RCC 7860 (cell line): ENCODE measurements around the gene PTPRN2.

Experiments
- DNase-seq: peaks from one replicate; pipeline ENCODE4 v3.0.0-alpha.2; 2015; ENCODE audit warnings: low spot score
- FAIRE-seq: peaks from 2 replicates; lab custom pipeline; 2012; peaks lifted over from hg19 to GRCh38; lab: Jason Lieb, UNC

The PTPRN2 gene

DNA sequence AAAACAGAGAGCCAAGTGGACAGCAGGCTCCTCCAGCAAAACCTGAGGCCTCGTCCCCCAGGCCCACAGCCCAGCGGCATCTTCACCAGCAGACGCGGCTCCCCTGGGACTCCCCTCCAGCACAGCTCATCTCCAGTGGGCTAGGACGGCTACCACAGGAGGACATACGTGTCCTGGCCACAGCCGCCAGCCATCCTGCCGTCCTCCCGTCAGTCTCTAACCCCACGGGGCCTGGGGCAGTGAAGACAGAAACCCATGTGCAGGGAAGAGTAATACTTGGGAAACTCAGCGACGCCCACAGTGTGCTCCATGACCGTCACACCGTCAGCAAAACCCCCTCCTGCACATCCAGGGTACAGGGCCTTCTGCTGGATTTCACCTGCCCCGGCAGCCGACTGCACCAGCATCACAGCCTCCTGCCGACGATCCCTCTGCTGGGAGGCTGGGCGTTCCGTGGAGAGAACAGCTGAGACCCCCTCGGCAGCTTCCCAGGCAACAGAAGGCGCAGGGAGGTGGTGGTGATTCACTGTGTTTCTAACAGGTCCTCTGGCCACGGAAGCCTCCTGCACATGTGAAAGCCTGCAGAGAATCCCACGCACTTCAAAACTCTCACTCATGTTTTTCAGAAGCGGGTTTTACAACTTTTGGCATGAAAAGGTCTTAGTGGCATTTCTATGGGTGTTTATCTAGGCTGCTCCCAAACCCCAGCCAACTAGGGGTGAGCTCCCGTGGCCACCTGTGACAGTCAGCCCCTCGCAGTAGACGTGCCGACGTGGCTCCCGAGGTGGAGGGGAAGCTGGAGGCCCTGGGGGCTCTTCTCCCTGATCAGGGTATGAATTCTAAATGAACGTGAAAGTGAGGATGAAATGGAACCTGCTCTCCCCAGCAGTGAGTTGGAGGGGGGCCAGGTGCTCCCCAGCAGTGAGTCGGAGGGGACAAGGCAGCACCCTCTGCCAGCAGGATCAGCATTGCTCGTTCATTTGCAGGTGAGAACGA is 513.5 kb downstream of the PTPRN2 start:
- DNase-seq (no peak), FAIRE-seq (no peak)

GRCh38 chr7:158072991-158073730 is 514.5 kb downstream of the PTPRN2 start:
- no peak for FAIRE-seq
- no peak for DNase-seq

GRCh38 chr7:158070222-158070920 is 517.3 kb downstream of the PTPRN2 start:
- FAIRE-seq, result no peak
- no peak for DNase-seq

DNA sequence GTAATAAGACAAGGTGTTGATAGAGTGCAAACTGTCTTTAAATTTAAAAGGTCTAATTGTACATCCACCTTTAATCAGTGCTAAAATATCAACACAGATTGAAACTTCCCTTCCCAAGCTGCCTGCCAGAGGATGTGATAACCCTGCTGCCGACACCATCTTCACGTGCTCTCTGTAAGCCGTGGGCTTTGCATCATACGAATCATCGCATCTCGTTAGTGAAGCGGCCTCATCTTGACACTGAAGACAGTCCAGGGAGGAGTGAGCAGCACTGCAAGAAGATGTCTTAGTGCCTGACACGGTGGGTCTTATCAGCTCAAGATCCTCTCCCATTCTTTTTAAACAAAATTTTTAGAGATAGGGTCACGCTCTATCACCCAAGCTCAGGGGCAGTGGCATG is 518.8 kb downstream of the PTPRN2 start:
- FAIRE-seq, result no peak
- no peak for DNase-seq

DNA sequence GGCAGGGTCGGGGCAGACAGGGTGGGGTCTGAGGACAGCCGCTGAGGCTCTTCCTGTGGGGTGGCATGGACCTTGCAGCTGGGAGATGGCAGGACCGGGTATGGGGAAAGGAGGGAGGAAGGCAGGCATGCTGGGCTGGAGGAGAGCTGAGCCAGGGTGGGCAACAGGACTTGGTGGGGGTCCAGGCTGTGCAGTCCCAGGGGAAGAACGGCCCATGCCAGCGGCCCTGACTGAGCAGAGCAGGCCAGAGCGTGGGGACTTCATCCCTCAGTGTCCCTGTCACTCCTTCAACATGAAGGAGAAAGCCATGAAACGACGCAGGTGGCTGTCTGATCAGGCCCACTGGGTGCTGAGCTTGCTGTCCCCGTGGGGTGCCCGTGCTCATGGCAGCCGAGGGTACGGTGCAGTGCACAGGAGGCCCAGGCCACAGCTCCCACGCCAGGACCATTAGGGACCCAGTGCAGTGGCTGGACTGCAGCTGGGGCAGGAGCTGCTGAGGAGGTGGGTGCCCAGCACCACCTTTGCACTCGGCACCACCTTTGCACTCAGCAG is 519.6 kb downstream of the PTPRN2 start:
- no peak for FAIRE-seq
- DNase-seq, result no peak

- no peak for DNase-seq
- FAIRE-seq, result no peak
Observed at GRCh38 chr7:158067219-158067930, 520.2 kb downstream of the PTPRN2 start.

DNA sequence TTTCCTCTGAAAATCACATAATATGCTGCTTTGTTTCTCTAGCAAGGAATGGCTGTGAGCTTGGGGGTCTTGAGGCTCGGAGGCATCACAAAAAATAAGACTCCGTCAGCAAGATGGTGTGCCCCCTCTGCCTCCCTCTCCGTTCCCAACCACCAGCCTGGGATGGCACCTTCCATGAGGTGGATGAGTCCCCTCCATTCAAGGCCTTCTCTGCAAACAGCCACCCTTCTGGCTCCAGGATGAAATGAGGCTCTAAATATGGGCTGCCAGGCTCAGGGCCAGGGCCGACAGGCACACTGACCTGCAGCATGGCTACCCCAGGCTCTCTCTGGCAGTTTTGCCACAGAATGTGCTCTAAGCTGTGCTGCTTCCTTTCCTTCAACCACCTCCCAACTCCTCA is 521.5 kb downstream of the PTPRN2 start:
- no peak for FAIRE-seq

DNA sequence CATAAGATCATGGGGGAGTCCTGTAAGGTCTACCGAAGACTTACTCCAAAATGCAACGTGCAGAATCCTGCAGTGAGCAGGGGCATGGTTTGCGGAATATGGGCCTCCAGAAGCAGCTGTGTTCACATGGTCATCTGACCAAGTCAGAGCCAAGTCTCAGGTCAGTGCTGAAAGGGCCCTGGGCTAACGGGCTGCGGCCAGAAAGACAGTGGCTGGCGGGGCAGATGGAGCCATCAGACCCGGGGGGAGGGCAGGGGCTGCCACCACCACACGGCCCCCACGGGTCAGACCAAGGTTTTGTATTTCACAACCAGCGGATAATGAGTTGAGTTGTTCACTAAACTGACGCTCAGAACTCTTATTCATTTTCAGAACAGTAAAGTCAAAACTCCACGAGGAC is 522.3 kb downstream of the PTPRN2 start:
- FAIRE-seq, result no peak
- DNase-seq, result no peak

More for the DNA sequence above, 521.5 kb downstream of the PTPRN2 start:
- no peak for DNase-seq

DNA sequence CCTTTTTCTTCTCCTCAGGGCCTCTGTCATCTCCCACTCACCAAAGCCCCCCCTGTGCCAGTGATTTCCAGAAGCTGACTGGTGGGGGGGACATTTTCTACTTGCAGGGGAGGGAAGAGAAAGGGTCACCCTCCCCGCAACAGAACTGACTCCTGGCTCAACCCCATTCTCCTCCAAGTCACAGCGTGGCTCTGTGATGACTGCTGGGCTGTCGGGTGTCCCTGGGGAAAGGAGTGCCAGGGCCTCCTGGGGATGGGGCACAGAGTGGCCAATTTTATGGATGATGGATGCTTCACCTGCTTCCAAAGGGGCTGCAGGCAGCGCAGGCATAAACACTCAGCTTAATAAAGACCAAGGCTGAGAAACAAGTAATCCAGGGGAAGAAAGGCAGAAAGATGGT is 523.0 kb downstream of the PTPRN2 start:
- DNase-seq, result no peak
- no peak for FAIRE-seq

DNA sequence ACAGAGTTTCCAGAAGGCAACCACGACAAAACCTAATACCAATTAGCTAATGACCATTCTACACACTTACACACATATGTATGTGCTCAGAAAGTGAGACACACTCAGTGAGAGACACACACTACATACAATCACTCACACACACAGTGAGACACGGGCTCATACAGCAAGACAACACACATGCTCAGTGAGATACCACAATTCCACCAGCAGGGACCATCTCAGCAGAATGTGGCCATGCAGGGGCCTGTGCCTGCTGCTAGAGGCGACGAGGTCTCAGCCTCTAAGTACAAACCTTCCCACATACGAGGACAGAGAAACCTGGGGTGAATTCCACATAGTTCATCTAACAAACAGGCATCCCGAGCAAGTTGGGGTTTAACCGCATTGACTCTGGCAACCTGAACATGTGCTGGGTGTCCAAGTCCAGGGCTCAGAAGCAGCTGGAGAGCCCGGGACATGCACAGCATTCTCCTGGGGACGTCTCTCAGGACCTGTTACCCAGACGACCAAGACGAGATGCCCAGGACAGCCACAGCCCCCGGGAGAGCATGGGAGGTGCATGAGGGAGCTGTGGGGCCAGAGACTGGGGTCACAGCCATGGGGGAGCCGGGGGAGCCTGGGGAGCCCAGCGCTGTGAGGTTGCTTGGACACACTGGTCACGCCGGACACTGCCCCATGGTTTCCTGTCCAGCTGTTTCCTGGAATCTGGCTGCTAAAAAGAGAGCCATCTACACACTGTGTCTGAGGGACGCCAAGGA is 523.6 kb downstream of the PTPRN2 start:
- FAIRE-seq (no peak), DNase-seq (no peak)

DNA sequence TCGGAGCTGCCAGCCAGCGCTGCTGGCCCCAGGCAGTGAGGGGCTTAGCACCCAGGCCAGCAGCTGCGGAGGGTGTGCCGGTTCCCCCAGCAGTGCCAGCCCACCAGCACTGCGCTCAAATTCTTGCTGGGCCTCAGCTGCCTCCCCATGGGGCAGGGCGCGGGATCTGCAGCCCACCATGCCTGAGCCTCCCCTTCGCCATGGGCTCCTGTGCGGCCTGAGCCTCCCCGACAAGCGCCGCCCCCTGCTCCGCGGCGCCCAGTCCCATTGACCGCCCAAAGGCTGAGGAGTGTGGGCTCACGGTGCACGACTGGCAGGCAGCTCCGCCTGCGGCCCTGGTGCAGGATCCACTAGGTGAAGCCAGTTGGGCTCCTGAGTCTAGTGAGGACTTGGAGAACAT is 525.0 kb downstream of the PTPRN2 start:
- DNase-seq (no peak), FAIRE-seq (no peak)

DNA sequence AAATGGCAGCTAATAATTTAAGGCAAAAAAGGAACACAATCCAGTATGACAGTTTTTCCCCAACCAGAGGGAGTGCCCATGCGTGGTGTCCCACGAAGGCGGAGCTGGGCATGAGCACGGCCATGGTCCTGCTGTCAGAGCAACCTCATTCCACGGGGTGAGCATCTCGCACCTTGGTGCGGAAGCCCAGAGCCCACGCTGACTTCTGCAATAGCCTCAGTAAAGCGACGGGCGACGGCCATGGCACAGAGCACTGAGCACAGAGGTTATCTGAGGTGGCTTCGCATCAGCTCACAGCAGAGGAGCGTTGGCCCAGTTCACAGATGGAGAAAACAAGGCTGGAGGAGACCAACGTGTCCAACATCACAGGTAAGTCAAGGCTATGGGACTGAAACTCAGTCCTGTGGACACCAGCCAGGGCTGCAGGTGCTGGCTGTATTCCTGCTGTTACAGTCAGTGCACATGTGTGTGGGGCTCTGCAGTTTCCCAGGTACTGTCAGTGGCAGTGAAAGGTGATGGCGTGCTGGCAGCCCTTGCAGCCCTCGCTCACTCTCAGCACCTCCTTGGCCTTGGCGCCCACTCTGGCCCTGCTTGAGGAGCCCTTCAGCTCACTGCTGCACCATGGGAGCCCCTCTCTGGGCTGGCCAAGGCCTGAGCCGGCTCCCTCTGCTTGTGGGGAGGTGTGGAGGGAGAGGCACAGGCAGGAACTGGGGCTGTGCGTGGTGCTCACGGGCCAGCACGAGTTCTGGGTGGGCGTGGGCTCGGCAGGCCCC is 525.6 kb downstream of the PTPRN2 start:
- FAIRE-seq (no peak), DNase-seq (no peak)

GRCh38 chr7:158061026-158061630 is 526.5 kb downstream of the PTPRN2 start:
- DNase-seq (no peak), FAIRE-seq (no peak)

DNA sequence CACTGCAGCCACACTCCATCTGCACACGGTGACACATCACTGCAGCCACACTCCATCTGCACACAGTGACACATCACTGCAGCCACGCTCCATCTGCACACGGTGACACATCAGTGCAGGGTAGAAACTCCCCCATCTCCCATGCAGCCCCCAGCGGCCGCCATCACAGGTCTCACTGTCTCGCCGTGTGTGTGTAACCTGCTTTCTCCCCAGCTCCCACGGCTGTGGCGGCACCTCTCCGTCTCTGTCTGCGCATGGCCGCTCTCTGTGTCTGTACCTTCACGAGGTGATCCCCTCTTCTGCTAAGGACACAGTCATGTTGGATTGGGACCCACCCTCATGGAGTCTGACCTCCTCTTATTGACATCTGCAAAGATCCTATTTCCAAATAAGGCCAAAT is 527.4 kb downstream of the PTPRN2 start:
- DNase-seq, result no peak

DNA sequence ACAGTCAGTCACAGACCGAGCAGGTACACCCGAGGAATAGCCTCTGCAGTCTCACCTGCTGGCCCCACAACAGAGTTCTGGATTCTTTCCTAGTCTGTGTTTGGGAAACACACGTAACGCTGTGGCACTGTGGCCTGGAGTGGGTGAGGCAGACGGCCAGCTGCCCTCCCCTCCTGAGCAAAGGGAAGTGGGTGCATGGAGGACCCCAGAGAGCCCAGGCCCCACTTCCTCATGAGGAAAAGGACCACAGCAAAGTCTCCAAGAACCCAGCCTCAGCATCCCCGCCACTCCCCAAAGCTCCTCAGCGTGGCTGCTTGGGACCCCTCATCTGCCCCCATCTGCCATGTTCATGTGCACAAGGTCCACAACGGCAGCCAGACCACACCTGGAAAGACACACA is 530.2 kb downstream of the PTPRN2 start:
- DNase-seq (no peak), FAIRE-seq (no peak)

More for the DNA sequence above, 527.4 kb downstream of the PTPRN2 start:
- no peak for FAIRE-seq

DNA sequence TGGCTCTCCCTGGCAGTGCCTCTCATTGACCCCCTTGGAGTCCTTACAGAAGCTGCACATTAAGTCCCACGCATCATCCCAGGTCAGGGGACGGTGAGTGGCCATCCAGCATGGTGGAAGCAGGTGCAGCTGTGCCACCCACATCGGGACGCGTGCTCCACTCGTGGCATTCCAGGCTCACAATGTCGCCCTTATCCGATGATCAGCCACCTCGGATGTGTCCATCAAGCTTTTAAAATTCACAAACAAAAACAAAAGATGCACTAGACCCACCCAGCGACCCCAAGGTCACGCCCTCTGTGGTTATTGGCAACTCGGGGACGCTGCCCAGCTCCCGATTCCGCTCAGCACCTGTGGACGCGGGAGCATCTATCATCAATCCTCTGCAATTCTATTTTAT is 530.9 kb downstream of the PTPRN2 start:
- FAIRE-seq, result no peak

GRCh38 chr7:158055726-158056510 is 531.7 kb downstream of the PTPRN2 start:
- DNase-seq (no peak), FAIRE-seq (no peak)

More for the DNA sequence above, 530.9 kb downstream of the PTPRN2 start:
- DNase-seq, result no peak

DNA sequence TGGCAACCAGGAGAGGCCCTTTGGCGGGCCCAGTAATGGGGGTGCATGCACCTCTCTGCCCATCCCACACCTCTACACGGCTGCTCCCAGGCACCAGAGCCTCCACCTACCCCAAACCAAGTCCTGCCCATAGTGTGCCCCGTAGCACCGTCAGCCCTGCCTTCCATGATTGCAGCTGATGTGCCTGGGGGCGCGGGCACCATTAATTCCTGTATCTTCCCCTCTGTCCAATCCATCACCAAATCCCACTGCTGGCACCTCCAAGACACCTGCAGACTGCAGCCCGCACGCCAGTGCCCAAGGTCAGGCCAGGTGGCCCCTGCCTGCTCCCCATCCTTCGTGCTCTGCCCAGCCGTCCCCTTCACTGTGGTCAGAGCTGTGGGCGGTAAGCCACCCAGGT is 533.0 kb downstream of the PTPRN2 start:
- FAIRE-seq (no peak), DNase-seq (no peak)
